Naive thymus-derived CD4-positive, alpha-beta T cell (primary cell): Measurements from ENCODE around the gene TXNDC5. TPM values are rescaled to one million over a fixed set of nuclear protein-coding genes. Genes with fewer than 3 reads are reported as not detected.

Experiments
- ATAC-seq: fragments of 150-1000 bp; cut with Tn5 transposase; 2 replicates; pipeline ENCODE4 v1.10.0; 2021; ENCODE audit warnings: mild to moderate bottlenecking, moderate library complexity
- CTCF ChIA-PET: fragments of 350-600 bp; sonication (Branson Sonifier 250); formaldehyde crosslinking; loops from one replicate; lab custom pipeline; 2021; ENCODE audit warnings: antibody characterized with exemption; lab: Charles Lee
- POLR2A ChIA-PET: fragments of 350-600 bp; sonication (Branson Sonifier 250); formaldehyde crosslinking; loops from one replicate; lab custom pipeline; 2021; ENCODE audit warnings: antibody characterized with exemption, inconsistent platforms; lab: Charles Lee
- DNase-seq, 9 donors: peaks; one replicate each; pipeline versions ENCODE4 v3.0.0 to v3.0.0-alpha.2; 2020 to 2022; ENCODE audit warnings: mixed read lengths in 1 of 9
- H3K27ac ChIP-seq: one replicate; pipeline ENCODE4 v1.7.0; 2013; ENCODE audit warnings: mild to moderate bottlenecking, low read depth, low read length, moderate library complexity
- H3K27me3 ChIP-seq, 2 donors: one replicate each; pipeline ENCODE4 v1.7.0; 2013; ENCODE audit warnings: low read length in 2 of 2, mild to moderate bottlenecking in 2 of 2, moderate library complexity in 2 of 2; ENCODE audit not compliant: control insufficient read depth in 2 of 2, insufficient read depth in 2 of 2
- H3K36me3 ChIP-seq, 3 experiments: 1 replicate in 2 of 3; 2 replicates in 1 of 3; pipeline ENCODE4 v1.7.0; 2013; ENCODE audit warnings: low read length in 3 of 3, mild to moderate bottlenecking in 3 of 3, moderate library complexity in 1 of 3; ENCODE audit not compliant: insufficient read depth in 3 of 3, control insufficient read depth in 2 of 3
- H3K4me1 ChIP-seq, 2 donors: one replicate each; pipeline ENCODE4 v1.7.0; 2013; ENCODE audit warnings: low read length in 2 of 2, mild to moderate bottlenecking in 2 of 2, moderate library complexity in 1 of 2; ENCODE audit not compliant: control insufficient read depth in 2 of 2, insufficient read depth in 2 of 2
- H3K4me3 ChIP-seq: 2 replicates; pipeline ENCODE4 v1.7.0; 2013; ENCODE audit warnings: mild to moderate bottlenecking, low read length
- H3K9me3 ChIP-seq, 3 experiments: 1 replicate in 2 of 3; 2 replicates in 1 of 3; pipeline ENCODE4 v1.7.0; 2013; ENCODE audit warnings: low read length in 3 of 3; ENCODE audit not compliant: control insufficient read depth in 2 of 3
- H3K27ac Mint-ChIP-seq, 9 donors: one replicate each; pipeline ENCODE4 v1.8.0; 2020 to 2022; ENCODE audit warnings: mixed read lengths in 9 of 9, mild to moderate bottlenecking in 8 of 9, moderate library complexity in 5 of 9, inconsistent platforms in 2 of 9
- H3K27me3 Mint-ChIP-seq, 5 donors: one replicate each; pipeline ENCODE4 v1.8.0; 2021 to 2022; ENCODE audit warnings: mixed read lengths in 5 of 5, mild to moderate bottlenecking in 1 of 5
- H3K36me3 Mint-ChIP-seq, 5 donors: one replicate each; pipeline ENCODE4 v1.8.0; 2020 to 2022; ENCODE audit warnings: mixed read lengths in 5 of 5, mild to moderate bottlenecking in 3 of 5, inconsistent platforms in 1 of 5
- H3K4me1 Mint-ChIP-seq, 7 donors: one replicate each; pipeline ENCODE4 v1.8.0; 2020 to 2022; ENCODE audit warnings: mixed read lengths in 7 of 7, mild to moderate bottlenecking in 3 of 7, inconsistent platforms in 1 of 7
- H3K4me3 Mint-ChIP-seq, 10 donors: one replicate each; pipeline ENCODE4 v1.8.0; 2020 to 2022; ENCODE audit warnings: mild to moderate bottlenecking in 10 of 10, mixed read lengths in 10 of 10, moderate library complexity in 6 of 10, inconsistent platforms in 2 of 10
- H3K9me3 Mint-ChIP-seq, 11 donors: one replicate each; pipeline ENCODE4 v1.8.0; 2020 to 2022; ENCODE audit warnings: mixed read lengths in 11 of 11, mild to moderate bottlenecking in 4 of 11, inconsistent platforms in 1 of 11, moderate library complexity in 1 of 11
- intact Hi-C, 2 donors: fragments of 100-400 bp; cut with micrococcal nuclease; formaldehyde crosslinking; loops; one replicate each; pipeline ENCODE4 v1.15.1; 2023
- polyA plus RNA-seq, 2 donors: library from polyadenylated mRNA; unstranded; fragments of 300-500 nt; fragmentation: Illumina TruSeq; gene quantifications; one replicate each; pipeline ENCODE4 v1.2.3, GENCODE V29; 2021
- total RNA-seq, 6 experiments: library from RNA in 5 of 6; stranded (reverse) in 5 of 6; gene quantifications; 1 replicate in 5 of 6; 2 replicates in 1 of 6; pipeline ENCODE4 v1.2.3 and lab custom pipeline; 2021 to 2026

The TXNDC5 gene
- total and polyA plus RNA-seq, 7 experiments from 2014 or later, result 11.5 to 48.6 (median 21.4) TPM

GRCh38 chr6:7879579-7879978, 31.0 kb downstream of the TXNDC5 start:
- Mint-ChIP-seq H3K27me3 (no peaks in the 10 kb centered on the region), H3K36me3 (peaks cover 3 to 42% (median 31%) of the 10 kb centered on the region in 5 donors), H3K4me1 (no peaks in the 10 kb centered on the region), H3K9me3 (peaks cover 0 to 9% (median 0%) of the 10 kb centered on the region in 11 donors), H3K4me3 (no peak overlapping the region), H3K27ac (no peak overlapping the region)
- Histone ChIP-seq H3K4me1 (no peaks in the 10 kb centered on the region), H3K27me3 (no peaks in the 10 kb centered on the region), H3K27ac (no peak overlapping the region), H3K9me3 (no peaks in the 10 kb centered on the region), H3K36me3 (peaks cover 3 to 31% (median 4%) of the 10 kb centered on the region in 3 experiments), H3K4me3 (no peak overlapping the region)
- ATAC-seq, result no peak
- POLR2A ChIA-PET, result no interaction called here
- CTCF ChIA-PET, result interaction anchor here (0.6 kb wide), 1 partner anchor 10 kb away, joined by 3 read pairs; no protein-coding TSS in a partner anchor
- intact Hi-C loops, result no loop called here
- no peak for DNase-seq

GRCh38 chr6:7879043-7879442, 31.5 kb downstream of the TXNDC5 start:
- H3K4me3 ChIP-seq, result no peak overlapping the region
- peaks cover 3 to 25% (median 4%) of the 10 kb centered on the region in 3 experiments for H3K36me3 ChIP-seq
- no peak for ATAC-seq
- no peak for DNase-seq
- Mint-ChIP-seq H3K27ac (no peak overlapping the region), H3K9me3 (peaks cover 0 to 9% (median under 1%) of the 10 kb centered on the region in 11 donors), H3K4me1 (no peaks in the 10 kb centered on the region), H3K4me3 (no peak overlapping the region), H3K27me3 (no peaks in the 10 kb centered on the region), H3K36me3 (peaks cover 3 to 39% (median 25%) of the 10 kb centered on the region in 5 donors)
- H3K4me1 ChIP-seq, result no peaks in the 10 kb centered on the region
- CTCF ChIA-PET, result interaction anchor here (0.6 kb wide), 1 partner anchor 10 kb away, joined by 3 read pairs; no protein-coding TSS in a partner anchor
- POLR2A ChIA-PET, result no interaction called here
- H3K9me3 ChIP-seq, result no peaks in the 10 kb centered on the region
- no peak overlapping the region for H3K27ac ChIP-seq
- intact Hi-C loops, result no loop called here
- H3K27me3 ChIP-seq, result no peaks in the 10 kb centered on the region

- Mint-ChIP-seq H3K4me1 (no peaks in the 10 kb centered on the region), H3K36me3 (peaks cover 3 to 33% (median 20%) of the 10 kb centered on the region in 5 donors), H3K4me3 (no peak overlapping the region), H3K27me3 (no peaks in the 10 kb centered on the region), H3K27ac (no peak overlapping the region), H3K9me3 (peaks cover 0 to 9% (median 6%) of the 10 kb centered on the region in 11 donors)
- Histone ChIP-seq H3K4me1 (no peaks in the 10 kb centered on the region), H3K36me3 (peaks cover 2 to 20% (median 3%) of the 10 kb centered on the region in 3 experiments), H3K9me3 (no peaks in the 10 kb centered on the region), H3K27ac (no peak overlapping the region), H3K27me3 (no peaks in the 10 kb centered on the region), H3K4me3 (no peak overlapping the region)
- POLR2A ChIA-PET, result no interaction called here
- CTCF ChIA-PET, result no interaction called here
- intact Hi-C loops, result no loop called here
- no peak for DNase-seq
- no peak for ATAC-seq
Observed at GRCh38 chr6:7878401-7878964, 32.1 kb downstream of the TXNDC5 start.

GRCh38 chr6:7868926-7869325, 41.7 kb downstream of the TXNDC5 start:
- no peak for DNase-seq
- Histone ChIP-seq H3K27me3 (no peaks in the 10 kb centered on the region), H3K9me3 (no peaks in the 10 kb centered on the region), H3K4me3 (no peak overlapping the region), H3K27ac (no peak overlapping the region), H3K4me1 (no peaks in the 10 kb centered on the region), H3K36me3 (no peaks in the 10 kb centered on the region)
- Mint-ChIP-seq H3K27me3 (peaks cover 0 to 7% (median 1%) of the 10 kb centered on the region in 5 donors), H3K9me3 (peaks cover 0 to 13% (median 6%) of the 10 kb centered on the region in 11 donors), H3K36me3 (peaks cover 0 to 4% (median 0%) of the 10 kb centered on the region in 5 donors), H3K4me1 (no peaks in the 10 kb centered on the region), H3K27ac (no peak overlapping the region), H3K4me3 (no peak overlapping the region)
- ATAC-seq, result no peak
- ChIA-PET POLR2A (no interaction called here), CTCF (no interaction called here)
- intact Hi-C loops, result no loop called here

GRCh38 chr6:7866526-7866925, 44.1 kb downstream of the TXNDC5 start:
- no peaks in the 10 kb centered on the region for H3K36me3 ChIP-seq
- Mint-ChIP-seq H3K9me3 (peaks cover 0 to 3% (median 0%) of the 10 kb centered on the region in 11 donors), H3K36me3 (peaks cover 0 to 4% (median 0%) of the 10 kb centered on the region in 5 donors), H3K27ac (no peak overlapping the region), H3K4me1 (no peaks in the 10 kb centered on the region), H3K4me3 (no peak overlapping the region), H3K27me3 (peaks cover 0 to 14% (median 2%) of the 10 kb centered on the region in 5 donors)
- ATAC-seq (no peak), DNase-seq (no peak)
- no peaks in the 10 kb centered on the region for H3K4me1 ChIP-seq
- H3K27ac ChIP-seq, result no peak overlapping the region
- H3K4me3 ChIP-seq, result no peak overlapping the region
- intact Hi-C loops, result no loop called here
- no peaks in the 10 kb centered on the region for H3K27me3 ChIP-seq
- no peaks in the 10 kb centered on the region for H3K9me3 ChIP-seq
- ChIA-PET POLR2A (no interaction called here), CTCF (no interaction called here)

- H3K4me1 ChIP-seq, result no peaks in the 10 kb centered on the region
- no peak for ATAC-seq
- ChIA-PET POLR2A (no interaction called here), CTCF (no interaction called here)
- no peaks in the 10 kb centered on the region for H3K4me1 Mint-ChIP-seq
- H3K27me3 Mint-ChIP-seq, result peaks cover 0 to 14% (median 2%) of the 10 kb centered on the region in 5 donors
- no peaks in the 10 kb centered on the region for H3K9me3 ChIP-seq
- H3K36me3 ChIP-seq, result no peaks in the 10 kb centered on the region
- no peaks in the 10 kb centered on the region for H3K27me3 ChIP-seq
- H3K4me3 Mint-ChIP-seq, result no peak overlapping the region
- peaks cover 0 to 3% (median 0%) of the 10 kb centered on the region in 11 donors for H3K9me3 Mint-ChIP-seq
- H3K27ac Mint-ChIP-seq, result no peak overlapping the region
- DNase-seq, result no peak
- no peak overlapping the region for H3K27ac ChIP-seq
- H3K36me3 Mint-ChIP-seq, result peaks cover 0 to under 1% (median 0%) of the 10 kb centered on the region in 5 donors
- H3K4me3 ChIP-seq, result no peak overlapping the region
- intact Hi-C loops, result no loop called here
Observed at GRCh38 chr6:7865781-7866180, 44.8 kb downstream of the TXNDC5 start.

GRCh38 chr6:7859591-7859990, 51.0 kb downstream of the TXNDC5 start:
- Histone ChIP-seq H3K27me3 (no peaks in the 10 kb centered on the region), H3K9me3 (no peaks in the 10 kb centered on the region), H3K4me3 (no peak overlapping the region), H3K36me3 (no peaks in the 10 kb centered on the region), H3K4me1 (no peaks in the 10 kb centered on the region), H3K27ac (no peak overlapping the region)
- POLR2A ChIA-PET, result no interaction called here
- Mint-ChIP-seq H3K4me1 (no peaks in the 10 kb centered on the region), H3K36me3 (no peaks in the 10 kb centered on the region), H3K9me3 (peaks cover 0 to 4% (median 0%) of the 10 kb centered on the region in 11 donors), H3K27me3 (peaks cover 0 to 24% (median 15%) of the 10 kb centered on the region in 5 donors), H3K27ac (no peak overlapping the region), H3K4me3 (no peak overlapping the region)
- ATAC-seq, result no peak
- intact Hi-C loops, result no loop called here
- CTCF ChIA-PET, result no interaction called here
- DNase-seq, result no peak
